Neuronal stem cell (in vitro differentiated cells): ENCODE results near the gene PAX7.

Experiments
- DNase-seq: peaks from one replicate; pipeline ENCODE4 v3.0.0-alpha.2; 2013; ENCODE audit warnings: low spot score
- H2AFZ ChIP-seq: one replicate; pipeline ENCODE4 v1.6.1; 2013; ENCODE audit warnings: mild to moderate bottlenecking, low read length, inconsistent platforms
- H2AK5ac ChIP-seq: 2 replicates; pipeline ENCODE4 v1.6.1; 2013; ENCODE audit warnings: low read depth, mild to moderate bottlenecking, inconsistent platforms, low read length, moderate library complexity, mixed read lengths
- H2BK120ac ChIP-seq: 2 replicates; pipeline ENCODE4 v1.6.1; 2013; ENCODE audit warnings: low read depth, mild to moderate bottlenecking, inconsistent platforms, low read length, moderate library complexity, mixed read lengths
- H2BK12ac ChIP-seq: one replicate; pipeline ENCODE4 v1.6.1; 2013; ENCODE audit warnings: low read length, inconsistent platforms
- H2BK15ac ChIP-seq: 2 replicates; pipeline ENCODE4 v1.6.1; 2013; ENCODE audit warnings: mild to moderate bottlenecking, low read length, inconsistent platforms, mixed read lengths
- H2BK5ac ChIP-seq: one replicate; pipeline ENCODE4 v1.6.1; 2013; ENCODE audit warnings: inconsistent platforms, mild to moderate bottlenecking, low read length, moderate library complexity
- H3K14ac ChIP-seq: one replicate; pipeline ENCODE4 v1.6.1; 2013; ENCODE audit warnings: low read length, inconsistent platforms
- H3K18ac ChIP-seq: 2 replicates; pipeline ENCODE4 v1.6.1; 2013; ENCODE audit warnings: low read length, inconsistent platforms
- H3K23ac ChIP-seq: 2 replicates; pipeline ENCODE4 v1.6.1; 2013; ENCODE audit warnings: low read depth, mild to moderate bottlenecking, mixed read lengths, low read length, inconsistent platforms; ENCODE audit not compliant: poor library complexity
- H3K27ac ChIP-seq: replicated peaks from 3 replicates; pipeline ENCODE4 v1.5.1; 2013; ENCODE audit warnings: low read length, inconsistent platforms
- H3K27me3 ChIP-seq, 3 experiments: 2 replicates each; pipeline ENCODE4 v1.6.1; 2013; ENCODE audit warnings: low read length in 3 of 3, mild to moderate bottlenecking in 2 of 3, inconsistent platforms in 1 of 3, low read depth in 1 of 3, mixed read lengths in 1 of 3, moderate library complexity in 1 of 3; ENCODE audit not compliant: control insufficient read depth in 3 of 3, insufficient read depth in 3 of 3
- H3K36me3 ChIP-seq, 2 donors: replicated peaks in 1 of 2; 2 replicates each; pipeline ENCODE4 v1.6.1; 2013; ENCODE audit warnings: low read length in 2 of 2; ENCODE audit not compliant: control insufficient read depth in 2 of 2, insufficient read depth in 2 of 2
- H3K4ac ChIP-seq: 2 replicates; pipeline ENCODE4 v1.6.1; 2013; ENCODE audit warnings: inconsistent platforms, mild to moderate bottlenecking, low read length, moderate library complexity
- H3K4me1 ChIP-seq, 2 donors: 1 replicate in 1 of 2; 2 replicates in 1 of 2; pipeline ENCODE4 v1.6.1; 2013; ENCODE audit warnings: low read length in 2 of 2, low read depth in 1 of 2; ENCODE audit not compliant: control insufficient read depth in 2 of 2, insufficient read depth in 1 of 2
- H3K4me2 ChIP-seq: one replicate; pipeline ENCODE4 v1.6.1; 2013; ENCODE audit warnings: mild to moderate bottlenecking, low read length, inconsistent platforms; ENCODE audit not compliant: insufficient read depth, poor library complexity, severe bottlenecking
- H3K4me3 ChIP-seq, 2 donors: 2 replicates each; pipeline ENCODE4 v1.5.1; 2013; ENCODE audit warnings: low read length in 2 of 2, mild to moderate bottlenecking in 2 of 2, inconsistent platforms in 1 of 2, moderate library complexity in 1 of 2
- H3K79me1 ChIP-seq: one replicate; pipeline ENCODE4 v1.6.1; 2013; ENCODE audit warnings: low read depth, mild to moderate bottlenecking, inconsistent platforms, low read length, moderate library complexity
- H3K9ac ChIP-seq: one replicate; pipeline ENCODE4 v1.6.1; 2013; ENCODE audit warnings: mild to moderate bottlenecking, low read depth, low read length, inconsistent platforms; ENCODE audit not compliant: poor library complexity
- H3K9me3 ChIP-seq, 2 donors: replicated peaks in 1 of 2; 2 replicates each; pipeline versions ENCODE3 to v1.6.1; 2013; ENCODE audit warnings: low read length in 2 of 2, mild to moderate bottlenecking in 2 of 2, inconsistent platforms in 1 of 2, low read depth in 1 of 2, mixed read lengths in 1 of 2, moderate library complexity in 1 of 2; ENCODE audit not compliant: control insufficient read depth in 2 of 2, insufficient read depth in 1 of 2
- H4K8ac ChIP-seq: one replicate; pipeline ENCODE4 v1.6.1; 2013; ENCODE audit warnings: low read depth, mild to moderate bottlenecking, inconsistent platforms, low read length, moderate library complexity
- H4K91ac ChIP-seq: one replicate; pipeline ENCODE4 v1.6.1; 2013; ENCODE audit warnings: low read length, low read depth, mild to moderate bottlenecking, inconsistent platforms; ENCODE audit not compliant: poor library complexity
- WGBS, 2 donors: extraction: QIAGEN DNeasy Blood & Tissue Kit; methylation state at CpG; one replicate each; pipeline ENCODE4 v1.1.7; 2013; ENCODE audit warnings: missing lambda C conversion rate in 2 of 2, mixed read lengths in 1 of 2; ENCODE audit not compliant: insufficient read length in 2 of 2, insufficient replicate concordance in 1 of 2; ENCODE audit errors: extremely low coverage in 2 of 2; 5-methylcytosine and 5-hydroxymethylcytosine counted together

PAX7 gene

GRCh38 chr1:18635891-18636595 is 5.4 kb downstream of the PAX7 start:
- no peak overlapping the region for H4K91ac ChIP-seq
- no peak overlapping the region for H3K27ac ChIP-seq
- peak overlapping the region; percentile 88 for H3K18ac ChIP-seq
- DNase-seq: no peak
- no peak overlapping the region for H3K4me2 ChIP-seq
- no peak overlapping the region for H3K9ac ChIP-seq
- H3K23ac ChIP-seq: peak overlapping the region; percentile 19
- H3K27me3 ChIP-seq: peaks cover 62 to 99% (median 97%) of the 10 kb centered on the region in 3 experiments
- peaks cover 2% of the 10 kb centered on the region for H3K79me1 ChIP-seq
- H3K9me3 ChIP-seq: no peaks in the 10 kb centered on the region
- H2BK15ac ChIP-seq: peak overlapping the region; percentile 8
- H2BK12ac ChIP-seq: no peak overlapping the region
- H3K14ac ChIP-seq: no peak overlapping the region
- no peak overlapping the region for H3K4ac ChIP-seq
- H2BK5ac ChIP-seq: no peak overlapping the region
- WGBS, 2 donors: no CpG with 5 or more reads among the region's 40 CpGs
- no peak overlapping the region for H4K8ac ChIP-seq
- no peaks in the 10 kb centered on the region for H3K36me3 ChIP-seq
- peak overlapping the region; percentile 56 for H2AK5ac ChIP-seq
- H2BK120ac ChIP-seq: no peak overlapping the region
- peaks cover 0 to 15% of the 10 kb centered on the region in 2 donors for H3K4me1 ChIP-seq
- H3K4me3 ChIP-seq: no peak overlapping the region
- H2AFZ ChIP-seq: no peak overlapping the region

DNA sequence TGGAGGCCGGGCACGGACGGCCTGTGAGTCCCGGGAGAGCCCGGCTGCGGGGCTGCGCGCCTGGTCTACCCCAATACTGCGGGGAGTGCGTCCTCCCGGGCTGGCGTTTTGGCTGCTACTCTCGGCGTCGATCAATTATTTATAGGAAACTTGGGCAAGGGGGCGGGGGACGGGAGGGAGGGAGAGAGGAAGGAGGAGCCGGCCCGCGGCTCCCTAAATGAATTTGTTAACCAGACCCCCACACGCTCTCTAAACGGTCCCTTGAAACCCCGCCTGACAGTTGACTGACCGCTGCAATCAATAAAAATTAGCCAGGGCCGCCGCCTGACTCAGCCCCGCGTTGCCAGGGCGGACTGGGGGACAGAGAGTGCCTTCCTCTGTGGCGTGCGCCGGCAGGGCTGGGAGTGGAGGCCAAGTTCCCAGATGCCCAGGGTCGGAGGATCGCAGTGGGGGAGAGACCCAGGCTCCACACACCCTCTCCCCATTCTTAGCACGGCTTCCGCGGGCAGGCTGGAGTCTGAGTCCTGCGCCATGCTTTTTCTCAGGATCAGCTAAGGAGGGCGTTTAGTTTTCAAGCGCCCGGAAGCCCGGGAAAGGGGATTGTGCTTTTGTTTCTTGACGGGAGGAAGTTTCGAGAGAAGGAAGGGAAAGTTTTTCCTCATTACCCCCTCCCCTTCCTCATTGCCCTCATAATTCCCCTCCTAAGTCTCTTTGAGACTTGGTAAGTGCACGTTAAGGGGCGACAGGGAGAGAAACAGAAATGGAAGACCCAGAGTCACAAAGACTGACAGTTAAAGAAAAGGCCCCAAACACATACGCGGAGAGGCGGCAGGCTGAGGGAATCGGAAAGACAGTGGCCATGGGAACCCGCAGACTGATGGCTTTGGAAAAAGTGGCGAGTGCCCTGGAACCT is 6.2 kb downstream of the PAX7 start:
- no peaks in the 10 kb centered on the region for H3K36me3 ChIP-seq
- H4K8ac ChIP-seq: no peak overlapping the region
- no peak overlapping the region for H3K4ac ChIP-seq
- no peaks in the 10 kb centered on the region for H3K9me3 ChIP-seq
- peak overlapping the region; percentile 40 for H2AFZ ChIP-seq
- H3K9ac ChIP-seq: no peak overlapping the region
- no peak overlapping the region for H3K4me2 ChIP-seq
- no CpG with 5 or more reads among the region's 52 CpGs for WGBS, 2 donors
- H3K27ac ChIP-seq: no peak overlapping the region
- peak overlapping the region; percentile 56 for H2AK5ac ChIP-seq
- no peak overlapping the region for H3K4me3 ChIP-seq
- no peak overlapping the region for H2BK5ac ChIP-seq
- H3K4me1 ChIP-seq: peaks cover 0 to 20% of the 10 kb centered on the region in 2 donors
- no peak overlapping the region for H2BK120ac ChIP-seq
- peak overlapping the region; percentile 46 for H3K18ac ChIP-seq
- peak overlapping the region; percentile 72 for H2BK15ac ChIP-seq
- DNase-seq: no peak
- H3K79me1 ChIP-seq: peaks cover 2% of the 10 kb centered on the region
- H2BK12ac ChIP-seq: no peak overlapping the region
- H4K91ac ChIP-seq: no peak overlapping the region
- peak overlapping the region; percentile 19 for H3K23ac ChIP-seq
- peaks cover 58 to 98% (median 98%) of the 10 kb centered on the region in 3 experiments for H3K27me3 ChIP-seq
- H3K14ac ChIP-seq: no peak overlapping the region

DNA sequence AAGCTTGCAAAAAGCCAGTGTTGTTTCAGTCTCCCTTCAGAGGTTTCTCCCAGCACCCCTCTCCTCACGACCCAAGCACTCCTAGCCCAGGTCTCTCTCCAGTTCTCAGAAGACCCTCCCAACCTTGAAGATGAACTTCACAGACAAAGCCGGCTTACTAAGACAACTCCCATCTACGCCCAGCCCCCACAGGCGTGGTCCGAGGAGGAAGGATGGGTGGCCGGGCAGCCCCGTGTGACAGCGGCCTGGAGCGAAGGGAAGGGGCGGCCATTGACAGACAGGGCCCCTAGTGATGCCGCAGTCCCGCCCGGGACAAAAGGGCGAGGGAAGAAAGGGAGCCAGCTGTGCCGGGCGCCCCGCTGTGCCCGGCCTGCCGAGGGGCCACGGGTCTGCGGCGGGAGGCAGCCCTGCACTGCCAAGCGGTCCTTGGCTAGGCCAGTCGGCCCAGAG is 6.9 kb downstream of the PAX7 start:
- peaks cover 0 to 23% of the 10 kb centered on the region in 2 donors for H3K4me1 ChIP-seq

More for the DNA sequence above, 6.9 kb downstream of the PAX7 start:
- Histone ChIP-seq H4K91ac (no peak overlapping the region), H3K36me3 (no peaks in the 10 kb centered on the region), H3K9me3 (no peaks in the 10 kb centered on the region), H2BK12ac (no peak overlapping the region), H3K23ac (no peak overlapping the region), H3K4ac (no peak overlapping the region), H3K27me3 (peaks cover 54 to 97% (median 96%) of the 10 kb centered on the region in 3 experiments), H3K9ac (no peak overlapping the region), H2AK5ac (no peak overlapping the region), H3K4me2 (no peak overlapping the region), H3K27ac (no peak overlapping the region), H3K4me3 (no peak overlapping the region), H3K79me1 (peaks cover 2% of the 10 kb centered on the region), H2BK120ac (no peak overlapping the region), H2BK15ac (no peak overlapping the region), H3K18ac (no peak overlapping the region), H3K14ac (no peak overlapping the region), H2AFZ (no peak overlapping the region), H4K8ac (no peak overlapping the region), H2BK5ac (no peak overlapping the region)
- no peak for DNase-seq
- WGBS, 2 donors: no CpG with 5 or more reads among the region's 24 CpGs
